DND-41 (cell line): ENCODE results near the gene PAM16.

ENCODE experiments used
- CTCF ChIP-seq: IDR thresholded peaks from 2 replicates; pipeline ENCODE4 v1.5.1; 2012; ENCODE audit warnings: borderline replicate concordance, low read length, moderate library complexity, mild to moderate bottlenecking; ENCODE audit not compliant: poor library complexity, severe bottlenecking; ENCODE audit errors: extremely low read depth
- EZH2 ChIP-seq: IDR thresholded peaks from 3 replicates; pipeline ENCODE4 v1.6.1; 2012; ENCODE audit warnings: borderline replicate concordance, low read depth, mild to moderate bottlenecking, moderate library complexity, low read length, inconsistent platforms; ENCODE audit not compliant: severe bottlenecking

- TF ChIP-seq CTCF (no peak), EZH2 (no peak)
These were observed 44.5 kb downstream of the PAM16 start for GRCh38 chr16:4306470-4307214.
